GM12878 (cell line): ENCODE measurements around the gene SLC36A2. TPM values are rescaled to one million over a fixed set of nuclear protein-coding genes. Genes with fewer than 3 reads are reported as not detected.
"Not testable (repeated sequence)": the region's sequence is repeated elsewhere in the genome, so short reads cannot be mapped to it uniquely, and the experiment has no call there.

Experiments used
- ATAC-seq: fragments of 200-7000 bp; cut with Tn5 transposase; 3 replicates; pipeline ENCODE4 v1.9.1; 2020; ENCODE audit warnings: mild to moderate bottlenecking, moderate library complexity
- BruUV-seq: library from RNA; stranded (reverse); fragments of 400-500 nt; replicated peaks from 2 replicates; lab custom pipeline; 2021; lab: Mats Ljungman, UMichigan
- CTCF ChIA-PET: fragments of 300-600 bp; sonication (Branson Sonifier 250); formaldehyde crosslinking; extraction: SDS; loops from one replicate; lab custom pipeline; 2021; ENCODE audit warnings: inconsistent platforms; lab: Yijun Ruan, JAX
- POLR2A ChIA-PET: fragments of 350-600 bp; formaldehyde crosslinking; extraction: SDS; loops from one replicate; lab custom pipeline; 2021; ENCODE audit warnings: inconsistent platforms; lab: Charles Lee
- RAD21 ChIA-PET: fragments of 300-600 bp; sonication (Branson Sonifier 250); formaldehyde crosslinking; loops from one replicate; lab custom pipeline; 2023; ENCODE audit warnings: antibody characterized with exemption; ENCODE audit not compliant: unreplicated experiment; lab: Charles Lee
- SMC1A ChIA-PET: fragments of 300-600 bp; sonication (Branson Sonifier 250); formaldehyde crosslinking; loops from one replicate; lab custom pipeline; 2023; ENCODE audit not compliant: unreplicated experiment, uncharacterized antibody; lab: Charles Lee
- DNase-seq: peaks from one replicate; pipeline ENCODE4 v3.0.0-alpha.2; 2011; ENCODE audit warnings: low read depth, low spot score
- FAIRE-seq: peaks from 3 replicates; lab custom pipeline; 2011; peaks lifted over from hg19 to GRCh38; lab: Jason Lieb, UNC
- H2AFZ ChIP-seq: 2 replicates; pipeline ENCODE4 v1.6.0; 2011; ENCODE audit warnings: low read depth, low read length, control low read depth; ENCODE audit not compliant: control insufficient read depth
- H3K27ac ChIP-seq: 2 replicates; pipeline ENCODE4 v1.5.1; 2011; ENCODE audit warnings: control low read depth; ENCODE audit not compliant: control insufficient read depth, insufficient read depth
- H3K27me3 ChIP-seq, 2 experiments: replicated peaks in 1 of 2; 2 replicates each; pipeline versions ENCODE4 v1.6.0 to v1.6.1; 2011; ENCODE audit warnings: low read length in 1 of 2; ENCODE audit not compliant: control insufficient read depth in 2 of 2, insufficient read depth in 2 of 2
- H3K36me3 ChIP-seq, 2 experiments: 2 replicates each; pipeline ENCODE4 v1.5.1; 2011; ENCODE audit warnings: low read length in 1 of 2; ENCODE audit not compliant: control insufficient read depth in 2 of 2, insufficient read depth in 2 of 2
- H3K4me1 ChIP-seq: 2 replicates; pipeline ENCODE4 v1.6.1; 2011; ENCODE audit warnings: mild to moderate bottlenecking, low read length, moderate library complexity, mixed read lengths; ENCODE audit not compliant: control insufficient read depth, insufficient read depth
- H3K4me2 ChIP-seq: 2 replicates; pipeline ENCODE4 v1.6.0; 2011; ENCODE audit warnings: control low read depth; ENCODE audit not compliant: control insufficient read depth, insufficient read depth
- H3K4me3 ChIP-seq: fragments of 200-600 bp; sonication (generic); 2 replicates; pipeline ENCODE4 v1.5.1; 2016
- H3K79me2 ChIP-seq: 2 replicates; pipeline ENCODE4 v1.6.0; 2011; ENCODE audit warnings: low read length; ENCODE audit not compliant: control insufficient read depth, insufficient read depth
- H3K9ac ChIP-seq: 2 replicates; pipeline ENCODE4 v1.8.0; 2011; ENCODE audit warnings: low read length, control low read depth, mixed read lengths; ENCODE audit not compliant: control insufficient read depth, insufficient read depth
- H3K9me3 ChIP-seq: replicated peaks from 3 replicates; pipeline ENCODE4 v1.5.1; 2011; ENCODE audit warnings: mild to moderate bottlenecking, low read length; ENCODE audit not compliant: control insufficient read depth, insufficient read depth
- H4K20me1 ChIP-seq: 2 replicates; pipeline ENCODE4 v1.6.0; 2011; ENCODE audit not compliant: control insufficient read depth, insufficient read depth
- E4F1 ChIP-seq: fragments of 450-650 bp; IDR thresholded peaks from 2 replicates; pipeline ENCODE4 v1.6.1; 2018; ENCODE audit warnings: borderline replicate concordance, mild to moderate bottlenecking; ENCODE audit not compliant: partially characterized antibody
- GABPA ChIP-seq: IDR thresholded peaks from 2 replicates; pipeline ENCODE4 v1.6.1; 2014; ENCODE audit warnings: antibody characterized with exemption, low read depth, mild to moderate bottlenecking, inconsistent platforms
- JUND ChIP-seq: IDR thresholded peaks from 2 replicates; pipeline ENCODE4 v1.6.1; 2012; ENCODE audit warnings: low read depth, mild to moderate bottlenecking, low read length, improper control_type of control experiment, moderate library complexity
- TCF7 ChIP-seq: IDR thresholded peaks from 2 replicates; pipeline ENCODE4 v1.6.1; 2014; ENCODE audit warnings: antibody characterized with exemption, borderline replicate concordance
- YBX1 ChIP-seq: fragments of 450-650 bp; IDR thresholded peaks from 2 replicates; pipeline ENCODE4 v1.6.1; 2016; ENCODE audit warnings: antibody characterized with exemption
- ZBTB11 ChIP-seq: fragments of 450-650 bp; formaldehyde crosslinking; IDR thresholded peaks from 2 replicates; pipeline ENCODE4 v1.5.0; 2022; ENCODE audit warnings: mild to moderate bottlenecking, missing genetic modification characterization
- ZNF274 ChIP-seq: IDR thresholded peaks from one replicate; pipeline ENCODE4 v1.8.0; 2011; ENCODE audit not compliant: insufficient read length, insufficient read depth
- WGBS: methylation state at CpG from one replicate; pipeline ENCODE4 v1.1.6; 2016; ENCODE audit warnings: low lambda C conversion rate; ENCODE audit not compliant: insufficient replicate concordance, insufficient coverage; ENCODE audit errors: missing lambda C conversion rate; 5-methylcytosine and 5-hydroxymethylcytosine counted together
- in situ Hi-C: fragments of 300-500 bp; cut with MboI; formaldehyde crosslinking; loops from 9 replicates; pipeline ENCODE4 v1.14.3; 2018; ENCODE audit warnings: mixed read lengths
- intact Hi-C: fragments of 100-400 bp; cut with micrococcal nuclease; formaldehyde crosslinking; loops from one replicate; pipeline ENCODE4 v1.14.2; 2022; ENCODE audit not compliant: unreplicated experiment
- polyA plus RNA-seq, 11 experiments: library from polyadenylated mRNA; depleted of rRNA in 4 of 11; unstranded in 6 of 11; stranded (reverse) in 5 of 11; fragments of >200 nt; fragmentation: Nextera tagmentation in 4 of 11; fragmentation: Illumina TruSeq in 1 of 11; extraction: Ambion mirVana in 4 of 11; extraction: Trizol in 1 of 11; gene quantifications; 1 replicate in 1 of 11; 2 replicates in 10 of 11; pipeline versions ENCODE4 v1.2.1 to v1.2.3, GENCODE V29; 2011 to 2016; ENCODE audit warnings: inconsistent platforms in 2 of 11, missing spikeins in 2 of 11, low read depth in 1 of 11
- total RNA-seq, 4 experiments: library from RNA; depleted of rRNA in 3 of 4; stranded (reverse); fragments of >200 nt in 3 of 4; fragmentation: Illumina TruSeq in 1 of 4; extraction: Trizol in 1 of 4; gene quantifications; 2 replicates each; pipeline versions ENCODE4 v1.2.1 to v1.2.3, GENCODE V29; 2013 to 2021

Gene SLC36A2
- total and polyA plus RNA-seq, 10 of the 15 experiments (the other 5 are each of a cell fraction or from before 2014, with no cell fraction given) = not detected

- no peak for TF ChIP-seq ZBTB11
- TF ChIP-seq, all 136 proteins: peak for 0
Measured at GRCh38 chr5:151374539-151374938, 27.2 kb upstream of the SLC36A2 start (continued).

GRCh38 chr5:151367038-151367437 is 19.7 kb upstream of the SLC36A2 start:
- H2AFZ ChIP-seq, H4K20me1 ChIP-seq, DNase-seq, intact Hi-C loops, SMC1A ChIA-PET, POLR2A ChIA-PET, H3K9me3 ChIP-seq, H3K4me2 ChIP-seq, ATAC-seq, H3K4me3 ChIP-seq, H3K4me1 ChIP-seq, H3K27me3 ChIP-seq, CTCF ChIA-PET, H3K9ac ChIP-seq, H3K27ac ChIP-seq, H3K36me3 ChIP-seq, FAIRE-seq, RAD21 ChIA-PET, H3K79me2 ChIP-seq, BruUV-seq, in situ Hi-C loops: not testable (repeated sequence)
- 49% methylated on average over 6 of the region's 6 CpGs for WGBS

GRCh38 chr5:151363673-151364072 is 16.3 kb upstream of the SLC36A2 start:
- no peak for FAIRE-seq
- Histone ChIP-seq H3K27me3 (no peaks in the 10 kb centered on the region), H3K4me1 (no peaks in the 10 kb centered on the region), H3K79me2 (no peaks in the 10 kb centered on the region), H4K20me1 (no peaks in the 10 kb centered on the region), H3K4me2 (no peak overlapping the region), H2AFZ (no peak overlapping the region), H3K27ac (no peak overlapping the region), H3K9ac (no peak overlapping the region), H3K4me3 (no peak overlapping the region), H3K9me3 (peaks cover 2% of the 10 kb centered on the region; the same call in 1 of the 3 replicates), H3K36me3 (no peaks in the 10 kb centered on the region)
- intact Hi-C loops = no loop called here
- in situ Hi-C loops = no loop called here
- ChIA-PET CTCF (no interaction called here), SMC1A (interaction anchor here (0.9 kb wide), 1 partner anchor 161 kb away, joined by 3 read pairs; no protein-coding TSS in a partner anchor), RAD21 (interaction anchor here (1.4 kb wide), 1 partner anchor 288 kb away, joined by 3 read pairs; no protein-coding TSS in a partner anchor), POLR2A (no interaction called here)
- BruUV-seq = no TSS peak
- DNase-seq = no peak
- ATAC-seq = no peak
- TF ChIP-seq TCF7 = no peak
- TF ChIP-seq E4F1 = no peak
- no peak for TF ChIP-seq JUND
- TF ChIP-seq YBX1 = no peak
- no peak for TF ChIP-seq ZNF274
- TF ChIP-seq GABPA = no peak
